C1 segment of cervical spinal cord (tissue), 14 donors: ENCODE data around the gene MOCS1.
"Not testable (repeated sequence)": the region's sequence is repeated elsewhere in the genome, so short reads cannot be mapped to it uniquely, and the experiment has no call there.

ENCODE experiments used
- DNase-seq, 14 donors: peaks; one replicate each; lab custom pipeline; 2025; lab: John Stamatoyannopoulos, UW

Gene MOCS1

DNA sequence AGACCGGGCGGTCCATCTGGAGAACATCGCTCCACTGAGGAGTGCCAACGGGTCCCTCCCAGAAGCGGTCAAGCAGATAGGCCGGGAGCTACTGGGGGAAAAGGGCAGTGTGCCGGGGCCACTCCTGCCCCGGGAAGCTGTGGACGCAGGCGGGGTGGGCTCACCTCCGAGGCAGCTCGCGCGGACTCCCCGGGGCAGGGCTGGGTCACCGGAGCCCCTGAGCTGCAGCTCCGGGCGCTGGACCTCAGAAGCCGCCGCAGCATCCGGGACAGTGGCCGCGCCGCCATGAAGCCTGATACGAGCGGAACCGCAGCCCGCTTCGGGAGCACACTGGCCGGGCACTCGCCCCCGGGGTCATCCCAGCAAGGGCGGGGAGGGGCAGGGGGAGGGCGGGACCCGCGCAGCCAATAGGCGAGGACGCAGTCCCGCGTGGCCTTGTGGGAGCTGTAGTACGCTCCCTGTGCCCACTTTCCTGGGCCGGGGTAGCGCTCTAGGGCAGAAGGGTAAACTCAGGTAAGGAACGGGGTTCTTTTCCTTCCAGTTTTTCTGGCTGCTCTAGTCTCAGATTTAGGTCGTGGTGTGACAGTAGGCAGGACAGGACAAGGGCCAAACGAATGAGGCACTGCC lies at the start of gene MOCS1:
TSS of gene MOCS1 (minus strand) at position 332 of the 627 bp plus-strand sequence. CDS start at position 287, 45 bp downstream.
- peak; percentile 29 to 87 (median 84) for DNase-seq

DNA sequence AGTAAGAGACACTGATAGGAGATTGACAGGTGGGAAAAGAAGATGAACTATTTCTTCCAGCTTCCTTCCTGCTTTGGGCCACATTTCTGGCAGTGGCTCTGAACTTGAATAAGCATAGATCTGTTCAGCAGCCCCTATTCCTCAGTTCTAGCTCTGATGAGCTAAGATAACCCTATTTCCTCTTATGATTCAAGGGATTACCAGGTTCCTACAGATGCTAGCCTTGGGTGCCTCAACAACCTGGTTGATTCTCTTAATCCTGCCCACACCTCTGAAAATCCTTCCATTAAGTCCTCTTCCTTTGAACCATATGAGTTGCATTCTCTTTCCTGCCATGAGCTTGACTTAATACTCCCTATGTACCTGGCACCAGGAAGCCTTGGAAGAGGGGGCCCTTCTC lies 49.8 kb upstream of the MOCS1 start:
- no peak for DNase-seq

DNA sequence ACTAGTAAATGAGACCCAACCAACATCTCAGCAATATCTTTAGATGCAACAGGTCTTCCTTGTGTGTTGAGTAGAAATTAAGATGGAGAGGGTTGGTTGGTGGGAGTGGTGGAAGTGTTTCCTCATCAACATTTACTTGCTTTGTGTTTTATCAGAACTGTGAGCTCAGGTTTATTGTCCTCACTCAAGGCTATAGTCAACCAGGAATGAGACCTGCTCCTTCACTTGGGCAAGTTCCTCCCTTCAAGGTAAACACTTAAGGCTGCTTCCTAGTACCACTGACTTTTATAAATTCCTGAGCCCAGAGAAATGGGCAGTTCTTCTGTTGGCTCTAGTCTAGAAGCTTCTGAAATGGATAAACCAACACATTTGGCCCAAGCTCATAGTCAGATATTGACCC lies 48.9 kb upstream of the MOCS1 start:
- no peak for DNase-seq

DNA sequence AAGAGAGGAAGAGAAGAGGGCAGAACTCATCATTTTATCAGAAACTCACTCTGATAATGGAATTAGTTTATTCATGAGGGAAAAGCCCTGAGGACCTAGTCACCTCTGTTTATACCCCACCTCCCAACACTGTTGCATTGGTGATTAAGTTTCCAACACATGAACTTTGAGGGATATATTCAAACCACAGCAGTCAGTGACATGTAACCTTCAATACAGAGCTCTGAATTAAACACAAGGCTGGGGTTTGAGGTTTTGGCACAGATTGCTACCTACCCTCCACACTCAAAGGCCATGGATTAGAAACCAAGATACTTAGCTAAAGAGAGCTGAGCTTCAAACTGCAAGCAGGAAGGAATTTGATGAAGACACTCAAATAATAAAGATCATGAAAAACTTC lies 48.5 kb upstream of the MOCS1 start:
- no peak for DNase-seq

DNA sequence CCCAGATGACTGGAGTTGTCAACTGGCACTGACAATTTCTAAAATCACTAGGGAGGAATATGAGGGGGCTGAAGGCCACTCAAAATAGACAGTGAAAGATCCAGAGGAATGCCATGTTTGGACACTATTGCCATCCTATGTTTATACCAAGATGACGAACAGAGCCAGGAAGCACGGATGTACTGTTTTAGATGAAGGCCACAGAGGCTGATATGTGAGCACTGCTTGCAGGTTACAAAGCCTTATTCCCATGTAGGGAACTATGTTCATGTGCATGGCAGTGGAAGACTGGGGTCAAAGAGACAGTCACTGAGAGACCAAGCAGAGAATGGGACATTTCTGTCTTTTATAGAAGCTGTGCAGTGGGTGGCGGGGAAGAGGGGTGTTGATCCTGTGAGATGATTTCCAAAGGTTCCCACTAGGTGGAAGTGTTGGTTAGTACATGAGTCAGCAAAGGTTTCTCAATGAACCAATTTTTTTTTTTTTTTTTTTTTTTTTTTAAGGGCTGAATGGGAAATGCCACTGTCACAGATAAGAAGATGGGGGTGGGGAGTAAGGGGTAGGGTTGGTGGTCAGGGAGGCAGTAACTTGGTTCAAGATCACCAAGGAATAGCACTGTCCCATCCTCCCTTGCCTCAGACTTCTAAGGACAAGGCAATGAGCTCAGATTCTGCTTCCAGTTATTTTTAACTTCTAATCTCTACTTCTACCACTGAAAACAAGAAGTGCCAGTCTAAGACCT lies 46.7 kb upstream of the MOCS1 start:
- DNase-seq, result peak in 2 of 14 donors; percentile 9 to 17

DNA sequence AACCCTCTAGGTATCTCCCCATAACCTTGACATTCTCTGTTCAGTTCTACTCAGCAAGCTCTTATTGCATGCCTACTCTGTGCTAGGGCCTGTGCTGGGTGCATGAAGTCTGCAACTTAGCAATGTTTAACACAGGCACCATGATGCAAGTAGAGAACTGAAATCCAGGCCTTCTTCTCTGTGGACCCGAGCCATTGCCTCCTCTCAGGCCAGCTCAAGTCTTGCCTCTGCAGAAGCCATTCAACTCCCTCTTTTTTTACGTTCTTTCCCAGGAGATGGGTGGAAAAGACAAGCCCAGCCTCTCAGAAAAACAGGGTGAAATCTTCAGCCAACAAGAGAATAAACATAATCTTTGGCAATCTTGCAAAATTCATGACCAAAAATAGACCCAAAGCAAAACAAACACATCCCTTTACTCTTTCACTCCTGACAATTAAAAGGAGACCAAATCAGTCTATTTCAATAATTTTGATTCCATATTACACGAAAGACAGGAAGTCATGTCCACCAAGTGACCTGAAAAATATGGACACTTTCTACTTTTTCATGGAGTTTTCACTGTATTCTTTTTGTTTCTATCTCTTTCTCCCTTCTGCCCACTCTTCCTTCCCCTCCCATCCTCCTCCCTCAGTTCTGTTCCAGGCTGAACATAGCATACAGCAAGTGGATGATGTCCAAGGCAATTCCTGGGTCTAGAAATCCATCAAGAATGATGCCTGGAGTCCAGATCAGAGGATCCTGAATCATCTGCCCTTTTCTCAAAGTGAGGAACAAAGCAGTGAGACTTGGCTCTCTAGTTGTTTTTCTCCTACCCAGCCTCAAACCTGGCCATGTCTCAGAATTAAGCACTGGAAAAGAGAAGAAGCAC lies 45.4 kb upstream of the MOCS1 start:
- no peak for DNase-seq

DNA sequence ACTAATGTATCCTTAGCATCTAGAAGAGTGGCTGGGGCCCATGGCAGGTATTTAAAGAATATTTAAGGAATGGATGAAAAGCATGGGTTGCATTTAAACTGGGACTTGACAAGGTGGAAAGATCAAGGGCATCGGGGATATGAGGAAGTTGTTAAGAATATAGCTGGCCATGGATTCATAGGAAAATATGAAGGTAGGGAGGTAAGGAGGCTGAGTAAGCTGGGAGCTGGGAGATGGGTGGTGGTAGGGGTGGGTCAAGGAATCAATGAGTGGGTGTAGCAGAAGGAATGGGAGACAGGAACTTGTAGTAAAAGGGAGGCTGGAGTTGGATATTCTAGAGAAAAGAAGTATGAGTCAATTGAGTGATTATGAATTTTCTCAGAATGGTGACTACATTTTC lies 44.0 kb upstream of the MOCS1 start:
- no peak for DNase-seq

DNA sequence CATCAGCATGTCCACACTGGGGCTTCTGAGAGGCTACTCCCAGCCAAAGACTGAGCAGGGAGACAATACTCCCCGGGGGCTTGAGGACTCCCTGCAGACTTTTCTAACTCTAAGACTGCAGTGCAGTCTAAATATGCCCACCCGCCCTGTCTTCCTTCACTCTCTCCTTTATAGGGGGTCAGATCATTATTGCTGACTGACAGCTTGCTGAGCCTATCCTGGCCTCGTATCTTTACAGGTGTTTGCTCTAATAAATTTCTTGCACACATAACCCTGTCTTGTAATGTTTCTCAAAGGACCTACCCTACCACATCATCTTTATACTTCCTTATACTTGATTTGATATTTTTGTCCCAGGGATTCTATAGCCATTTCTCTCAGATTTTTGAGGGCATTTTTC lies 39.4 kb upstream of the MOCS1 start:
- no peak for DNase-seq

DNA sequence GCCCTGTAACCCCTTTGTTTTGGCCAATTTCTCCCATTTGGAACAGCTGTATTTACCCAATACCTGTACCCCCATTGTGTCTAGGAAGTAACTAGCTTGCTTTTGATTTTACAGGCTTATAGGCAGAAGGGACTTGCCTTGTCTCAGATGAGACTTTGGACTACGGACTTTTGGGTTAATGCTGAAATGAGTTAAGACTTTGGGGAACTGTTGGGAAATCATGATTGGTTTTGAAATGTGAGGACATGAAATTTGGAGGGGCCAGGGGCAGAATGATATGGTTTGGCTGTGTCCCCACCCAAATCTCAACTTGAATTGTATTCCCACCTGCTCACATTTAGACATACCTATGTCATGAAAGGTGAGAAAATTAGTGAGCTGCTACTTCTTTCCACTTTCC lies 38.5 kb upstream of the MOCS1 start:
- not testable (repeated sequence) for DNase-seq

DNA sequence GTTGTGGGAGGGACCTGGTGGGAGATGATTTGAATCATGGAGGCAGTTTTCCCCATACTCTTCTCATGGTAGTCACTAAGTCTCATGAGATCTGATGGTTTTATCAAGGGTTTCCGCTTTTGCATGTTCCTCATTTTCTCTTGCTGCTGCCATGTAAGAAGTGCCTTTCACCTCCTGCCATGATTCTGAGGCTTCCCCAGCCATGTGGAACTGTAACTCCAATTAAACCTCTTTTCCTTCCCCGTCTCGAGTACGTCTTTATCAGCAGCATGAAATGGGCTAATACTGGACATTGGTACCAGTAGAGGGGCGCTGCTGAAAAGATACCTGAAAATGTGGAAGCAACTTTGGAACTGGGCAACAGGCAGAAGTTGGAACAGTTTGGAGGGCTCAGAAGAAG lies 36.9 kb upstream of the MOCS1 start:
- not testable (repeated sequence) for DNase-seq

DNA sequence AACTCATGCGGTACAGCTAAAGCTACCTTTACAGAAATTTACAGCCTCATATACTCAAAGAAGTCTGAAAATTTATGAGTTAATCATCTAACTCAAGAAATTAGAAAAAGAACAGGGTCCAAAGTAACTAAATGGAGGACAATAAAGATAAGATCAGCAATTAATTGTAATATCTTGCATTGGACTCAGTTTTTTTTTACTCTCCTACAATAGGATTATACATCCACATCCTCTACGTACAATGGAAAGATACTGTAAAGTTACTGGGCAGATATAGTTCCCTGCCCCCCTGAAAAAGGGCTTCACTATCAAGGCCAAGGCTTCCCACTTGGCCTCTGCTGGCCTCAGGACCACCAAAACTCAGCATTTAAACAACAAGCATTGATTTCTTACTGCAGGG lies 31.5 kb upstream of the MOCS1 start:
- DNase-seq, result no peak

DNA sequence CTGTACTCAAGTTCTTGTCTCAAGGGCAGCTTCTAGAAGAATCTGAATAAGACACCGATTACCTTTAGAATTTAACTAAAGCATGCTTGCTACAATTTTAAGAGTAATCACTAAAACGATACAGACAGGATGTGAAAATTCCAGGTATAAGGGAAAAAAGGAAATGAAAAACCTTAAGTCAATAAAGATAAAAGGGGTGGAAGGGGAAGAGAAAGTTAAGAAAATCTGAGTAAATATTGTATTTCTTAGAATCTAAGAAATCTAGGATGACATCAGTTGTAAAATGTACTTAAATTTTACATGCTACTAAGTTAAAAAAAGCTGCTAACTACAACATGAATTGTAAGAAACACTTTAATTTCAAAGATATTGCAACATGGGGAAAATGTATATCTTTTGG lies 30.3 kb upstream of the MOCS1 start:
- no peak for DNase-seq

DNA sequence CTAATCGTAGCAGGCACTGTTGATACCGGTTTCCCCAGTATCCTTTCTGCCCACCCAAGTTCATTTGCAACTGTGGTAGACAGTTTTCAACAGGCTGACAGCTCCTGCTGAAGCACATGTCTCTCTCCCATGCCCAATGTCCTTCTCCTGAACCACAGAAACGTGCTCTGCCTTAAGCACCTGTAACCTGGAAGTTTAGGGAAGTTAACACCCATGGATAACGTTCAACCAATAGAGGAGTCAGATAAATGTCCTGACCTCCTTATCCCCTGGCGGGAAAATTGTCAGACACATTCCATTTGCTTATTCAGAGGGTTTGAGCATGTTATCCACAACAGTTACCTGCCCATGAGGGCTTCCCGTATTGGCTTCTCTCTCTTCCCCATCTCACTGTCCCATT lies 29.8 kb upstream of the MOCS1 start:
- no peak for DNase-seq

DNA sequence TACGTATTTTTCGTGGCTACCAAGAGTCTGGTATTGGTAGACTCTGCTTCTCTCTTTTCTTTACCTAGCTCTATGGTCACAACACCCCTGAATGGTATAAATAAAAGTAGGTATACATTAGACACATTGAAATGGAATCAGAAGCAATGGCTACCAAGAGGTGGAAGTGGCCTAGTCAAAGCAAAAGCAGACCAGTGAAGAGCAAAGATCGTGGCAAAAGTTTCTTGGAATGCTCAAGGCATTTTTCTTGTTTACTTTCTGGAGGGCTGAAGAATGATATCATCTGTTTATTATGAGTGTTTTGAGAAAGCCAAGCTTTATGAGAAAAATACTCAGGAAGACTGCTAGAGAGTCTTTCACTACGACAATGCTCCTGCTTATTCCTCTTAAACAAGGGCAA lies 28.6 kb upstream of the MOCS1 start:
- DNase-seq, result no peak

DNA sequence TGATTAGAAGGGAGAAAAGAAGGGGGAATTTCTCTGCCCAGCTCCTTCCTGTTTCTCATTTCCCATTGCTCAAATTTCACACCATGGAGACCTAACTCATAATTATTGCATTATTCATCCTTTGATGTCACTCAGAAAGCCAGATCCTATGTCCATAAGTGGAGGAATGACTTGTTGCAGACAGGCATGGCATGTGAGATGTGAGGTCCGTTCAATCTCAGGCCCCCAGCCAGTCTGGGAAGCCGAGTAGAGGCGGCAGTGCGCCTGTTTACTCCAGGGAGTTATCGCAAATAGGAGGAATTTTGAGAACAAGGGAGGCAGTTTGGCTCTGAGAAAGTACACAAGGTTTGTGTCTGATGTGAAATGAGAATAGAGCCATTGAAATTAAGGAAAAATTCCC lies 26.9 kb upstream of the MOCS1 start:
- DNase-seq, result no peak

DNA sequence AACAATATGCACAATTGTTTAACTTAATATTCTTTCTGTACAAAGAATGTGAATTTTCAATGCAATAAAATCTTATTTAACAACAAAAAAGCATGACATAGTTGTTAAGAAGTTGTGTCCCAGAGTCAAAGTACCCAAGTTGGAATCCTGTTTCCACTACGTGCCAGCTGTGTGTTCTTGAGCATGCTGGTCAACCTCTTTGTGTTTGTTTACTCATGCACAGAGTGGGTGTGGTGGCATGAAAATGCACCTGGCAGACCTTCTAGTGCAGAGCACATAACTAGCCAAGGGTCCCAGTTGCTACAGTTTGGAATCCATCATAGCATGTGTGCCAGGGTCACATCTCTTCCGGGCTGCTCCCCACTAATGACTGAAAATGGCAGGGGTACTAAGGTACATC lies 24.7 kb upstream of the MOCS1 start:
- DNase-seq, result no peak

DNA sequence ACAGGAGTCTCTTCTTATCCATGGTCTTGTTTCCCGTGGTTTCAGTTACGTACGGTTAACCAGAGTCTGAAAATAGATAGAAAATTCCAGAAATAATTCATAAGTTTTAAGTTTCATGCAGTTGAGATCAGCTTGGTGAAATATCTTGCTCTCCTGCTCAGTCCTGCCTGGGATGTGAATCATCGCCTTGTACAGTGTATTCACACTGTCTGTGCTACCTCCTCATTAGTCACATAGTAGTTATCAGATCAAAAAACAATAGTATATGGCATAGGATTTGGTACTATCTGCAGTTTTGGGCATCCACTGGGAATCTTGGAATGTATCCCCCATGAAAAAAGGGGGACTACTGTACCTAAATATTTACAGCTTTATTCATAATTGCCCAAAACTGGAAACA lies 22.7 kb upstream of the MOCS1 start:
- DNase-seq, result no peak

DNA sequence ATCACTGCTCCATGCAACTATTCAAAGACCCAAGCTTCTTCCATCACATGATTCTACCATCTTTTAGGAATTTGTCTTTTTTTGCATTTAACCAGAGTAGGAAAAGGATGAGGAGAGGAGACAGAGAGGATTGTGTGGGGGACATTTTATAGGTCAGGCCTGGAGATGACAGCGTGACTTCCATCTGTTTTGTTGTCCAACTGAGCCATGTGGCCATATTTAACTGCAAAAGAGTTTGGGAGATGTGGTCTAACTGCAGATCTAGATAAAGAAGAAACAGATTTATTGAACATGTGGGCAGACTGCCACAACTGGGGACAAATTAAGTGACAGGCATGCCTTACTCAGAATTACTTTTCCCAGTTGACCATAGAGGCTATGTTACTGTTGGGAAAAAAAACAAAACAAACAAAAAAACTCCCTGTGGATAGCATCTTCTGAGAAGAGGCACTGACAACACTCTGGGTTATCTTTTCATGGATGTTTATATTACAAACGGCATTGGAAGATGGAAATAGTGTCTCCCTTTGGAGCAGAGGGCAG lies 18.9 kb upstream of the MOCS1 start:
- no peak for DNase-seq

DNA sequence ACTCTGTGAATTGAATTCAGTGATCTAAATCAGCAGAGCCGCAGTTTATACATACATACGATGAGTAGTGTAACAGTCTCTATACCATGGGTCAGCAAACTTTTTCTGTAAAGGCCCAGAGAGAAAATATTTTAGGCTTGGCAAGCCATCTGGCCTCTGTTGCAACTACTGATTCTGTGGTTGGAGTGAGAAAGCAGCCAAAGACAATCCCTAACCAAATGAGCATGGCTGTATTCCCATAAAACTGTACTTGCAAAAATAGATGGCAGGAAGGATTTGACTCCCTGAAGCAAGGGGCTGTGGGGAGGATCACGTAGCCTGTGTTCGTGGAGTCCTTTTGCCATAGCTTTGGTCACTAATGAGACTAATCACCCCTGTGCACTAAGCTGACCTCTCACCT lies 17.9 kb upstream of the MOCS1 start:
- no peak for DNase-seq

DNA sequence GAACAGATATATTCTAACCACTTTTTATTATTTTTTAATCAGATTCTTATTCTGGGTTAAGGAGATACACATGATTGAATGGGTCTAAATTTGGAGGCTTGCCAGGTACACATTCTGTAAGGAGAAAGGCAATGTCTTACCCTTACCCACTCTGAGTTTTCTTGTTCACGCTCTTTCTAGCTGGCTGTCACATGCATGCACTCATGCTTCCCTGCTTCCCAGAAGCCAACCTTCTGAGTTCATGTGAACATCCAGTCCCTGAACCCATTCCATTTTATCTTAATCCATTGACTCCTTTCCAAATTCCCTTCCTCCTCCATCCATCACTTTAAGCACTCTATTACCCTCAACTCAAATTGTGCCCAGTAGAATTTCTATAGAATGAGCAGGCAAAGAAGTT lies 17.5 kb upstream of the MOCS1 start:
- no peak for DNase-seq

DNA sequence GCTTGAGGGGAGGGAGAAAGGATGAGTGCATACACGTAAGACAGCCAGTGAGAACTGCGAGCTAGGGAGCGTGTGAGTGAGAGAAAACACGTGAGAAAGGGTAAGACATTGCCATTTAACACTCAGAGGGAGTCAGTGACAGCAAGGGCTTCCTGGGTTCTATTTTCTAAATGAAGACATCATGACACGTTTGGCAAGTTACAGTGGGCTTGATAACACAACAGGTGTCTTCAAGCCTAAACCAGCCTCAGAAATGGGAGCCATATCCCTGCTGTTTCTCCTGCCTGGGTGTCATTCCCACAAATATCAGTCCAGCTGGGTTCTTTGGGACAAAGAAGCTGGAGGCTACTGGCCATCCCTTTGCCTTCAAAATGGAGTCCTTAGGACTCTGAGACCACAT lies 16.9 kb upstream of the MOCS1 start:
- no peak for DNase-seq

DNA sequence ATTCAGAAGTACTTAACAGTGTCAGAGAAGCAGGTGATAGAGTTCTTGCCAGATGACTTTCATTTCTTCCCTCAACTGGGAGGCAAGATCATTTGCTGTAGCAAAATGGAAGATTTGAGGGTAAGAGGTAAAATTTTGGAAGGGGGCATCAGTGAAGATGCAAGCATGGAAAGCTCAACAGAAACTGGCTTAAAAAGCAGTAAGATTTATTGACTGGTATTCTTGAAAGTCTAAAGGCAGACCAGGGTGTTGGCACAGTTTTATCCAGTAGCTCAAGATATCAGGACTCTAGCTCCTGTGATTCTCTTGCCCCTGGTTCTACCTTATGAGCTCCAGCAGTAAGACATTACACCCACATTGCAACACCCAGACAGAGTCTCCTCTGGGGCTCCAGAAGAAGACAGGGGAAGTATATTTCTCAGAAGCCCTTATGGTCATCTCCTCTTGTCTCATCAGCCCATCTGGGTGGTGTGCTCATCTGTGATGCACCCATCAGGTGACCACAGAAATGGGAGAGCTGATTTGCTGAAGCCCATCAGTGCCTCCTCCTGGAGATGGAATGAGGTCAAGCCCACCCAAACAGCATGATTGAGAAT lies 16.0 kb upstream of the MOCS1 start:
- DNase-seq, result no peak
